ENCODE results near the gene FSIP2. TPM values are rescaled to one million over a fixed set of nuclear protein-coding genes. Genes with fewer than 3 reads are reported as not detected.

Gene FSIP2
- total and polyA plus RNA-seq, 10 of the 15 experiments (the other 5 are each of a cell fraction or from before 2014, with no cell fraction given) = 0.03 to 1.3 (median 0.13) TPM

DNA sequence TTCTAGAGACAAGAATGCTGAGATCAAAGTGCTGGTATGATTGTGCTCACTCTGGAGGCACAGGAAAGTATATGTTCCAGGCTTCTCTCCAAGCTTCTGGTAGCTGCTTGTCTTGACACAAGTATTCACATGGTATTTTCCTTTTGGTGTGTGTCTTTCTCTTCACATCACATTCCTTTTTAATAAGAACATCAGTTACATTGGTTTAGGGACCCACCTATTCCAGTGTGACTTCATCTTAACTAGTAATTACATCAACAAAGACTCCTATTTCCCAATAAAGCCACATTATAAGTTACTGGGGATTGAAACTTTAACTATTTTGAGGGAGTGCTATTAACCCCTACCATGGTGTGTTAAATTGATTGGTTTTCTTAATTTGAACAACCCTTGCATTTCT lies 119.1 kb downstream of the FSIP2 start:
- Histone ChIP-seq H3K36me3 (ENCODE audit: control insufficient read depth in 2 of 2, insufficient read depth in 2 of 2, low read length in 1 of 2) (no peaks in the 10 kb centered on the region), H3K4me1 (ENCODE audit: control insufficient read depth, insufficient read depth, low read length) (no peaks in the 10 kb centered on the region), H3K4me2 (ENCODE audit: control insufficient read depth, insufficient read depth) (no peak overlapping the region), H3K9ac (ENCODE audit: control insufficient read depth, insufficient read depth, low read length) (no peak overlapping the region), H2AFZ (ENCODE audit: control insufficient read depth, low read depth, low read length) (no peak overlapping the region), H4K20me1 (ENCODE audit: control insufficient read depth, insufficient read depth) (no peaks in the 10 kb centered on the region), H3K27me3 (replicated peaks in 1 of 2; ENCODE audit: control insufficient read depth in 2 of 2, insufficient read depth in 2 of 2, low read length in 1 of 2) (no peaks in the 10 kb centered on the region), H3K27ac (ENCODE audit: control insufficient read depth, insufficient read depth) (no peak overlapping the region), H3K9me3 (replicated peaks; ENCODE audit: control insufficient read depth, insufficient read depth, low read length) (no peaks in the 10 kb centered on the region), H3K4me3 (no peak overlapping the region), H3K79me2 (ENCODE audit: control insufficient read depth, insufficient read depth, low read length) (no peaks in the 10 kb centered on the region)
- SMC1A ChIA-PET (ENCODE audit: uncharacterized antibody, unreplicated experiment) = no interaction called here
- intact Hi-C loops (cut with micrococcal nuclease; ENCODE audit: unreplicated experiment) (no loop called here), in situ Hi-C loops (cut with MboI) (no loop called here)
- TF ChIP-seq NKRF (conservative IDR thresholded peaks at IDR 0.05) (no peak), CREM (IDR thresholded peaks at IDR 0.05; ENCODE audit: low read depth) (no peak)
- TF ChIP-seq, protein P1, sequence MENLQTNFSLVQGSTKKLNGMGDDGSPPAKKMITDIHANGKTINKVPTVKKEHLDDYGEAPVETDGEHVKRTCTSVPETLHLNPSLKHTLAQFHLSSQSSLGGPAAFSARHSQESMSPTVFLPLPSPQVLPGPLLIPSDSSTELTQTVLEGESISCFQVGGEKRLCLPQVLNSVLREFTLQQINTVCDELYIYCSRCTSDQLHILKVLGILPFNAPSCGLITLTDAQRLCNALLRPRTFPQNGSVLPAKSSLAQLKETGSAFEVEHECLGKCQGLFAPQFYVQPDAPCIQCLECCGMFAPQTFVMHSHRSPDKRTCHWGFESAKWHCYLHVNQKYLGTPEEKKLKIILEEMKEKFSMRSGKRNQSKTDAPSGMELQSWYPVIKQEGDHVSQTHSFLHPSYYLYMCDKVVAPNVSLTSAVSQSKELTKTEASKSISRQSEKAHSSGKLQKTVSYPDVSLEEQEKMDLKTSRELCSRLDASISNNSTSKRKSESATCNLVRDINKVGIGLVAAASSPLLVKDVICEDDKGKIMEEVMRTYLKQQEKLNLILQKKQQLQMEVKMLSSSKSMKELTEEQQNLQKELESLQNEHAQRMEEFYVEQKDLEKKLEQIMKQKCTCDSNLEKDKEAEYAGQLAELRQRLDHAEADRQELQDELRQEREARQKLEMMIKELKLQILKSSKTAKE (IDR thresholded peaks at IDR 0.05; ENCODE audit: low read depth, poor library complexity, severe bottlenecking) = no peak
- POLR2A ChIA-PET = no interaction called here
- ATAC-seq = no peak
- no peak for DNase-seq (ENCODE audit: low read depth, low spot score)
- CTCF ChIA-PET = no interaction called here
- no TSS peak for BruUV-seq (replicated peaks)
- RAD21 ChIA-PET (ENCODE audit: unreplicated experiment) = no interaction called here
- no peak for FAIRE-seq

- H4K20me1 ChIP-seq (ENCODE audit: control insufficient read depth, insufficient read depth) = no peaks in the 10 kb centered on the region
- no TSS peak for BruUV-seq (replicated peaks)
- H3K4me3 ChIP-seq = no peak overlapping the region
- no peak overlapping the region for H3K27ac ChIP-seq (ENCODE audit: control insufficient read depth, insufficient read depth)
- TF ChIP-seq SMAD5 (IDR thresholded peaks at IDR 0.05; ENCODE audit: low read depth) (no peak), CHD4 (IDR thresholded peaks at IDR 0.05) (no peak)
- no peaks in the 10 kb centered on the region for H3K79me2 ChIP-seq (ENCODE audit: control insufficient read depth, insufficient read depth, low read length)
- POLR2A ChIA-PET = no interaction called here
- intact Hi-C loops (cut with micrococcal nuclease; ENCODE audit: unreplicated experiment) (no loop called here), in situ Hi-C loops (cut with MboI) (no loop called here)
- RAD21 ChIA-PET (ENCODE audit: unreplicated experiment) = no interaction called here
- no peaks in the 10 kb centered on the region for H3K27me3 ChIP-seq (replicated peaks in 1 of 2; ENCODE audit: control insufficient read depth in 2 of 2, insufficient read depth in 2 of 2, low read length in 1 of 2)
- no peak overlapping the region for H3K9ac ChIP-seq (ENCODE audit: control insufficient read depth, insufficient read depth, low read length)
- FAIRE-seq = no peak
- H3K4me1 ChIP-seq (ENCODE audit: control insufficient read depth, insufficient read depth, low read length) = no peaks in the 10 kb centered on the region
- no peak overlapping the region for H2AFZ ChIP-seq (ENCODE audit: control insufficient read depth, low read depth, low read length)
- CTCF ChIA-PET = no interaction called here
- DNase-seq (ENCODE audit: low read depth, low spot score) = no peak
- no peaks in the 10 kb centered on the region for H3K36me3 ChIP-seq (ENCODE audit: control insufficient read depth in 2 of 2, insufficient read depth in 2 of 2, low read length in 1 of 2)
- SMC1A ChIA-PET (ENCODE audit: uncharacterized antibody, unreplicated experiment) = no interaction called here
- H3K4me2 ChIP-seq (ENCODE audit: control insufficient read depth, insufficient read depth) = no peak overlapping the region
- ATAC-seq = no peak
- H3K9me3 ChIP-seq (replicated peaks; ENCODE audit: control insufficient read depth, insufficient read depth, low read length) = no peaks in the 10 kb centered on the region
Measured at GRCh38 chr2:185859506-185859905, 120.9 kb downstream of the FSIP2 start.
